Lower leg skin (tissue), 3 donors: ENCODE results near the gene FEM1A.

Experiments
- POLR2A ChIP-seq, 2 donors: fragments of 450-650 bp; IDR thresholded peaks; one replicate each; pipeline ENCODE4 v1.6.1; 2016 to 2017; ENCODE audit warnings: antibody characterized with exemption in 2 of 2, mild to moderate bottlenecking in 1 of 2, moderate library complexity in 1 of 2
- TF ChIP-seq, protein P1 (sequence below), 3 donors: fragments of 450-650 bp; IDR thresholded peaks; one replicate each; pipeline ENCODE4 v1.5.1; 2016; ENCODE audit warnings: antibody characterized with exemption in 3 of 3, mild to moderate bottlenecking in 3 of 3, moderate library complexity in 2 of 3

DNA sequence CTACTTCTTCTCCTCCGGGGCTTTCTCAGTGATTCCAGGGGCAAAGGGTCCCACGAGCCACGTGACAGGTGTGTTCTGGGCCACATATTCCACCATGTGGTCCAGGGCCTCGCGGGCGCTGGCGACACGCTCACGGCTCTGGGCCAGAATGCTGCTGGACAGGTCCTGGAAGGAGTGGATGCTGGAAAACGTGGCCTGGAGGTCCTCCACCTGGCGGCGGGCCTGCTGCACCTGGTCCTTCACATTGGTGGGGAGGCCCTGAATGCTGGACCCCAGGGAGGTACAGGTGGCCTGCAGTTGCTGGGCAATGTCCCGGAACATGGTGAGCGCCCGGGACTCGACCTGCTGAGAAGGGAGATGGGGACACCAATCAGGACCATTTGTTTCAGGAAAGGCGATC, 47.7 kb downstream of the FEM1A start:
- no peak for TF ChIP-seq POLR2A (IDR thresholded peaks at IDR 0.05)
- TF ChIP-seq, protein P1, sequence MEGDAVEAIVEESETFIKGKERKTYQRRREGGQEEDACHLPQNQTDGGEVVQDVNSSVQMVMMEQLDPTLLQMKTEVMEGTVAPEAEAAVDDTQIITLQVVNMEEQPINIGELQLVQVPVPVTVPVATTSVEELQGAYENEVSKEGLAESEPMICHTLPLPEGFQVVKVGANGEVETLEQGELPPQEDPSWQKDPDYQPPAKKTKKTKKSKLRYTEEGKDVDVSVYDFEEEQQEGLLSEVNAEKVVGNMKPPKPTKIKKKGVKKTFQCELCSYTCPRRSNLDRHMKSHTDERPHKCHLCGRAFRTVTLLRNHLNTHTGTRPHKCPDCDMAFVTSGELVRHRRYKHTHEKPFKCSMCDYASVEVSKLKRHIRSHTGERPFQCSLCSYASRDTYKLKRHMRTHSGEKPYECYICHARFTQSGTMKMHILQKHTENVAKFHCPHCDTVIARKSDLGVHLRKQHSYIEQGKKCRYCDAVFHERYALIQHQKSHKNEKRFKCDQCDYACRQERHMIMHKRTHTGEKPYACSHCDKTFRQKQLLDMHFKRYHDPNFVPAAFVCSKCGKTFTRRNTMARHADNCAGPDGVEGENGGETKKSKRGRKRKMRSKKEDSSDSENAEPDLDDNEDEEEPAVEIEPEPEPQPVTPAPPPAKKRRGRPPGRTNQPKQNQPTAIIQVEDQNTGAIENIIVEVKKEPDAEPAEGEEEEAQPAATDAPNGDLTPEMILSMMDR (IDR thresholded peaks at IDR 0.05): no peak
